HUES64 (cell line): ENCODE results near the gene USP7.
"Not testable (repeated sequence)": the region's sequence is repeated elsewhere in the genome, so short reads cannot be mapped to it uniquely, and the experiment has no call there.

Source experiments
- H3K27ac ChIP-seq: 2 replicates; pipeline ENCODE4 v1.7.0; 2013; ENCODE audit warnings: low read depth, low read length, inconsistent platforms
- H3K27me3 ChIP-seq: 2 replicates; pipeline ENCODE4 v1.6.1; 2013; ENCODE audit warnings: mild to moderate bottlenecking, low read length; ENCODE audit not compliant: insufficient read depth
- H3K36me3 ChIP-seq: 2 replicates; pipeline ENCODE4 v1.6.1; 2013; ENCODE audit warnings: mild to moderate bottlenecking, low read length; ENCODE audit not compliant: insufficient read depth
- H3K4me1 ChIP-seq: 2 replicates; pipeline ENCODE4 v1.6.1; 2013; ENCODE audit warnings: mild to moderate bottlenecking, low read length, moderate library complexity; ENCODE audit not compliant: insufficient read depth
- H3K4me3 ChIP-seq: 2 replicates; pipeline ENCODE4 v1.5.1; 2013; ENCODE audit warnings: mild to moderate bottlenecking, low read length, moderate library complexity
- H3K9ac ChIP-seq: 2 replicates; pipeline ENCODE4 v1.6.1; 2013; ENCODE audit warnings: mild to moderate bottlenecking, low read depth, low read length
- H3K9me3 ChIP-seq: 2 replicates; pipeline ENCODE4 v1.6.1; 2013; ENCODE audit warnings: low read depth, low read length; ENCODE audit not compliant: insufficient read depth
- WGBS: fragments of 150-250, 120-280 bp; methylation state at CpG from one replicate; pipeline ENCODE4 v1.1.7; 2013; ENCODE audit warnings: missing lambda C conversion rate; 5-methylcytosine and 5-hydroxymethylcytosine counted together

Gene USP7

DNA sequence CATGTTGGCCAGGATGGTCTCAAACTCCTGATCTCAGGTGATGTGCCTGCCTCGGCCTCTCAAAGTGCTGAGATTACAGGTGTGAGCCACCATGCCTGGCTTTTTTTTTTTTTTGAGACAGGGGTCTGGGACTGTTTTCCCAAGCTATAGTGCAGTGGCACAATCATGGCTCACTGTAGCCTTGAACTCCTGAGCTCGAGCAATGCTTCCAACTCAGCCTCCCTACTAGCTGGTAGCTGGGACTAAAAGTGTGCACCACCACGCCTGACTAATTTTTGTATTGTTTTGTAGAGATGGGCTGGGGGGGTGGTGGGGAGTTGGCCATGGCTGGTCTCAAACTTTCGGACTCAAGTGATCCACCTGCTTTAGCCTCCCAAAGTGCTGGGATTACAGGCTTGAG is 36.1 kb upstream of the USP7 start:
- H3K9me3 ChIP-seq, result no peaks in the 10 kb centered on the region
- no peaks in the 10 kb centered on the region for H3K27me3 ChIP-seq
- H3K4me3 ChIP-seq, result no peak overlapping the region
- H3K4me1 ChIP-seq, result no peaks in the 10 kb centered on the region
- no peaks in the 10 kb centered on the region for H3K36me3 ChIP-seq
- no peak overlapping the region for H3K27ac ChIP-seq
- WGBS, result 88% methylated on average over 4 of the region's 4 CpGs
- no peak overlapping the region for H3K9ac ChIP-seq

DNA sequence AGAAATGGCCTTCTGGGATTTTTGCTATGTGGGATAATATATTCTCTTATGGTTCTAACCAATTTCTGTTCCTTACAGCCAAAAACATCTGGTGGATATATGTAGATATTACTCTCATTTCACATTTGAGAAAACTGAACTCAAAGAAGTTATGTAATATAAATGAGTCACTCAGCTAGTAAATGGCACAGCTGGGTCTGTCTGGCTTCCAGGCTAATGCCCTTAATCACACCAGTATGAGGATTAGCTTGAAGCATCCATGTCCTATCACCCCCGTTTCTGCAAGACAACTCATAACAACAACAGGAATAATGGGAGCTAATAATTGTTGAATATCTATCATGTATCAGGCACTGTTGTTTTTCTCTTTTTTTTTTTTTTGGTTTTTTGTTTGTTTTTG is 34.4 kb upstream of the USP7 start:
- H3K36me3 ChIP-seq, result no peaks in the 10 kb centered on the region
- H3K9ac ChIP-seq, result no peak overlapping the region
- 100% methylated on average over 1 of the region's 1 CpG for WGBS
- H3K27ac ChIP-seq, result no peak overlapping the region
- no peak overlapping the region for H3K4me3 ChIP-seq
- no peaks in the 10 kb centered on the region for H3K9me3 ChIP-seq
- no peaks in the 10 kb centered on the region for H3K27me3 ChIP-seq
- H3K4me1 ChIP-seq, result no peaks in the 10 kb centered on the region

DNA sequence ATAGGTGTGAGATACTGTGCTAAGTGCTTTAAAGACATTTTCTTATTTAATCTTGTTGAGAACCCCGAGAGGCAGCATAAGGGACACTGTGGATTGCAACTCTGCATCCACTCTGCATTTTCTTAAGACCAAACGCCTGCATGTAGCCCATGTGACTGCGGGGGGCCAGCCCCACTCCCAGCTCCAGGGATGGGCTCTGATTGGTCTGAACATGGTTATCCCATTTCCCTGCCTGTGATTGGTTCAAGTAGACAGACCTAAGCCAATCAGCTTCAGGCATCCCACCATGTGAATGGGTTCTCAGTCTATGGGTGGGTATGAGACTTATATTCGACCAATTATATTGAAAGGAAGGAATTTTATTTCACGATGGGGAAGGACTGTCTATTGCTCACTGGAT is 33.2 kb upstream of the USP7 start:
- no peak overlapping the region for H3K4me3 ChIP-seq
- no peaks in the 10 kb centered on the region for H3K36me3 ChIP-seq
- 82% methylated on average over 5 of the region's 5 CpGs for WGBS
- no peaks in the 10 kb centered on the region for H3K4me1 ChIP-seq
- no peak overlapping the region for H3K27ac ChIP-seq
- H3K9me3 ChIP-seq, result no peaks in the 10 kb centered on the region
- no peaks in the 10 kb centered on the region for H3K27me3 ChIP-seq
- H3K9ac ChIP-seq, result no peak overlapping the region

DNA sequence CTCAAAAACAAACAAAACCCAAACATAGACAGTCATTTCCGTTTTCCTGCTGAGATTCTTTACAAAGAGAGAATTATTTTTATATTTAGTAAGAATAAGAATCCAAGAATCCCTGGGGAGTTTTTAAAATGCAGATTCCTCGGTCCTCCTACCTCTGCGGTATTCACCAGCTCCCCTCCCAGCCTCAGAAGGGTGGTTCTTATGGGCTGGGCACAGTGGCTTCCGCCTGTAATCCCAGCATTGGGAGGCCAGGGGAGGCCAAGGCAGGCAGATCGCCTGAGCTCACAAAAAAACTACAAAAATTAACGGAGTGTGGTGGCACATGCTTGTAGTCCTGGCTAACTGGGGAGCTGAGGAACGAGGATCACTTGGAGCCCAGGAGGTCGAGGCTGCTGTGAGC is 26.7 kb upstream of the USP7 start:
- WGBS, result 46% methylated on average over 5 of the region's 8 CpGs
- Histone ChIP-seq H3K9me3 (no peaks in the 10 kb centered on the region), H3K4me3 (no peak overlapping the region), H3K36me3 (no peaks in the 10 kb centered on the region), H3K4me1 (no peaks in the 10 kb centered on the region), H3K9ac (no peak overlapping the region), H3K27me3 (no peaks in the 10 kb centered on the region), H3K27ac (no peak overlapping the region)

DNA sequence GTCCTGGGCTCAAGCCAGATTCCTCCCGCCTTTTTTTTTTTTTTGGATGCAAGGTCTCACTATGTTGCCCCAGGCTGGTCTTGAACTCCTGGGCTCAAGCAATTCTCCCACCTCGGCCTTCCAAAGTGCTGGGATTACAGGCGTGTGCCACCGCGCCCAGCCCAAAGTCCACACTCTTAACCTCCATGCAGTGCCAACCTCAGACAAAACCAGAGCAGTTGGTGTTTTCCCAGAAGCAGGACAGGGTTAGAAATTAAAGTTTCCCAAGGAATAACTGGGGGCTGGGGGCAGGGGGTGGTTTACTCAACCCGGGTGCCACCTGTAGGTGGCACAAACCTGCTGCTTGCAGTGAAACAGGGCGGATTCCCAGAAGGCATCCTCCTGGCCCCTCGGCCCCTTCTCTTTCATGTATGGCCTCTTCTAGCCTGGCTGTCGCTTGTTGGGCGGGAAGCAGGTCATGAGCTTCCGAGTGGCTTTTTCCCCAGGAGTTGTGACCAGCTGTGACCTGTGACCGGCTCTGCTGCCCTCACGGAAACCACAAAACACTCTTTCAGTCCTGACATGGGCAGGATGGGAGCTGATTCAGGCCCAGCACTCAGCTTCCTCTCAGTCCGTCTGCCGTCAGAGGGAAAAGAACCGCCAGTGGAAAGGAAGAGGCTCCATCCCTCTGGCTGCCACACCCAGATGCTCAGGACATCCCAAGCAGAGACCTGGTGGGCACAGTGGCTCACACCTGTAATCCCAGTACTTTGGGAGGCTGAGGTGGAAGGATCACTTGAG is 25.6 kb upstream of the USP7 start:
- no peak overlapping the region for H3K27ac ChIP-seq
- no peak overlapping the region for H3K4me3 ChIP-seq
- no peaks in the 10 kb centered on the region for H3K27me3 ChIP-seq
- H3K9me3 ChIP-seq, result no peaks in the 10 kb centered on the region
- H3K4me1 ChIP-seq, result no peaks in the 10 kb centered on the region
- no peak overlapping the region for H3K9ac ChIP-seq
- H3K36me3 ChIP-seq, result no peaks in the 10 kb centered on the region
- 88% methylated on average over 16 of the region's 16 CpGs for WGBS

- Histone ChIP-seq H3K27ac (no peak overlapping the region), H3K4me1 (no peaks in the 10 kb centered on the region)
- WGBS, result 86% methylated on average over 5 of the region's 5 CpGs
Measured at GRCh38 chr16:8986818-8987191, 23.1 kb upstream of the USP7 start.

GRCh38 chr16:8986111-8986510 is 22.4 kb upstream of the USP7 start:
- Histone ChIP-seq H3K9ac (no peak overlapping the region), H3K27ac (no peak overlapping the region), H3K4me3 (no peak overlapping the region), H3K36me3 (no peaks in the 10 kb centered on the region), H3K27me3 (0 out of 2 replicates have a peak, but pooled peaks cover 3% of the 10 kb centered on the region), H3K4me1 (no peaks in the 10 kb centered on the region), H3K9me3 (peaks cover 2% of the 10 kb centered on the region; the same call in 1 of the 2 replicates)
- 88% methylated on average over 5 of the region's 6 CpGs for WGBS

More at GRCh38 chr16:8986818-8987191, 23.1 kb upstream of the USP7 start:
- no peaks in the 10 kb centered on the region for H3K36me3 ChIP-seq
- H3K4me3 ChIP-seq, result no peak overlapping the region
- 0 out of 2 replicates have a peak, but pooled peaks cover 3% of the 10 kb centered on the region for H3K27me3 ChIP-seq
- no peak overlapping the region for H3K9ac ChIP-seq
- peaks cover 2% of the 10 kb centered on the region; the same call in 1 of the 2 replicates for H3K9me3 ChIP-seq

DNA sequence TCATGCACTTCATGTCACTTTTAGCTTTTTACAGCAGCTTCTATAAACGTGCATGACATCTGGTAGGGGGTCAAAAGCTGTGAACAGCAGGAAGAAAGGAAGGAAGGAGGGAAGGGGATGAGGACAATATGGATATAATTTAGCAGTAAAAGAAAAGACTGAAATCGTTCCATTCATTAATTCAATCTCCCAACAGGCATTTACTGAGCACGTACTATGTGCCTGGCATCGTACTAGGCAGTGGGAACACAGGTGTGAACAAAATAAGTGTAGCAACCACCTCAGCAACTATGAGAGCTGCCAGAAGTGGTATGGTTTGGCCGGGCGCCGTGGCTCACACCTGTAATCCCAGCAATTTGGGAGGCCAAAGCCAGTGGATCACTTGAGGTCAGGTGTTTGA is 19.1 kb upstream of the USP7 start:
- Histone ChIP-seq H3K36me3 (no peaks in the 10 kb centered on the region), H3K27ac (no peak overlapping the region), H3K9ac (no peak overlapping the region), H3K27me3 (0 out of 2 replicates have a peak, but pooled peaks cover 3% of the 10 kb centered on the region), H3K9me3 (peaks cover 2% of the 10 kb centered on the region; the same call in 1 of the 2 replicates), H3K4me1 (no peaks in the 10 kb centered on the region), H3K4me3 (no peak overlapping the region)
- 87% methylated on average over 6 of the region's 7 CpGs for WGBS

DNA sequence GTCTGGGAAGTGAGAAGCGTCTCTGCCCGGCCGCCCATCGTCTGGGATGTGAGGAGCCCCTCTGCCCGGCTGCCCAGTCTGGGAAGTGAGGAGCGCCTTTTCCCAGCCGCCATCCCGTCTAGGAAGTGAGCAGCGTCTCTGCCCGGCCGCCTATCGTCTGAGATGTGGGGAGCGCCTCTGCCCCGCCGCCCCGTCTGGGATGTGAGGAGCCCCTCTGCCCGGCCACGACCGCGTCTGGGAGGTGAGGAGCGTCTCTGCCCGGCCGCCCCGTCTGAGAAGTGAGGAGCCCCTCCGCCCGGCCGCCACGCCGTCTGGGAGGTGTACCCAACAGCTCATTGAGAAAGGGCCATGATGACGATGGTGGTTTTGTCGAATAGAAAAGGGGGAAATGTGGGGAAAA is 18.2 kb upstream of the USP7 start:
- H3K4me1 ChIP-seq, H3K9me3 ChIP-seq, H3K9ac ChIP-seq, H3K27ac ChIP-seq, H3K36me3 ChIP-seq, H3K4me3 ChIP-seq, H3K27me3 ChIP-seq: not testable (repeated sequence)
- WGBS, result 97% methylated on average over 31 of the region's 31 CpGs

- H3K36me3 ChIP-seq, H3K9ac ChIP-seq, H3K27me3 ChIP-seq, H3K27ac ChIP-seq, H3K4me3 ChIP-seq, H3K4me1 ChIP-seq, H3K9me3 ChIP-seq: not testable (repeated sequence)
- 100% methylated on average over 2 of the region's 3 CpGs for WGBS
Measured at GRCh38 chr16:8976189-8976588, 12.5 kb upstream of the USP7 start.

DNA sequence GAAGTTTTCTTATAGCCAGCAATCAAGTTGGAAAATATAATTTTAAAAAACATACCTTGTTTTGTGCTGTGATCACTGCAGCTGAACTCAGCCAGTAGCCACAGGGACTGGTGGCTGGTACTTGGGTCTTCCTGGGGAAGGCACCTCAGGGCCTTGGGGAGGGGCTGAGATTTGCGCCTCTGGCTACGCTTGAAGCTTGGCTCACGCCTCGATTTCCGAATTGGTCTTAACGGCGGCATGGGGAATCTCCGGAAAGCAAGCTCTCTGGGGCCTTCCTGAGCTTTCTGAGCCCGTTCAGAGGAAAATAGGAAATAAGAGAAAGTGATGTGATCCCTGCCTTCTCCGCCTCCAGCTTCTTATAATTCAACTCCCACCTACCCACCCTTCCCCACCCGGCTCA is 11.3 kb upstream of the USP7 start:
- Histone ChIP-seq H3K9ac (no peak overlapping the region), H3K4me1 (no peaks in the 10 kb centered on the region), H3K4me3 (no peak overlapping the region), H3K27me3 (no peaks in the 10 kb centered on the region), H3K9me3 (no peaks in the 10 kb centered on the region), H3K27ac (no peak overlapping the region), H3K36me3 (no peaks in the 10 kb centered on the region)
- WGBS, result 69% methylated on average over 11 of the region's 11 CpGs
